ENCODE measurements around the gene LEMD3. TPM values are rescaled to one million over a fixed set of nuclear protein-coding genes. Genes with fewer than 3 reads are reported as not detected.

Gene LEMD3
- total and polyA plus RNA-seq, 2 donors (not counting 1 experiment from before 2014, with no cell fraction given) = 11.5 to 18.5 TPM

DNA sequence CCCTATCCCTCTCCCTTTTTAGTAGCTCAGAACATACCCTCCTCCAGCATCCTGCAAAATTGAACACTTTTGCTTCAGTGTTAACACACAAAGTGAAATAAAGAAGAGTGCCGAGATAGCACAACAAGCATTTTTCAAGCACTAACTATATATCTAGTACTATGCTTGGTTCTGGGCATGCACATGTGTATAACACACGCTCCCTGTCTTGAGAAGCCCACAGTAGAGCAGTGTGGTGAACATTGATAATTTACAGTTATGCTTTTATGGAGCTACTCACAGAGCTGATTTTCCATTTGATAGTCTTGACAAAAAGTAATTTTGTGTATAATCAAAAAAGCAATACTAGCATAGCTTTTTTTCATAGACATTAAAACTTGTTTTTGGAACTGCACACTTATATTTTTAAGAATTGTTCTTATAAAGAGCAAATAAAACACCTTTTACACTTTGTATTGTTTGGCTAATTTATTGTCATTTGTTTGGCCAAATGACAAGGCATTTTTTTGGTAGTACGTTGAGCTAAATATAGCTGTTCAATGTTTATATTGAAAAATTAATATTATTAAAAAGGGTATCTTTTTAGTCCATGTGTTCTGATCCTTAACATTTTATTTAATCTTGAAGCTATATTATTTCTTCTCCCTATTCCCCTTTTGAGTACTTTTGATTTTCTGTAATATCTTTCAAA lies 39.7 kb downstream of the LEMD3 start:
- no peak overlapping the region for H3K4me2 ChIP-seq (ENCODE audit: extremely low read depth, insufficient read depth, low read length)
- no peak for DNase-seq (ENCODE audit: low read depth in 2 of 2)
- H3K27me3 ChIP-seq (ENCODE audit: control insufficient read depth, insufficient read depth, low read length) = no peaks in the 10 kb centered on the region
- no peaks in the 10 kb centered on the region for H3K9me3 ChIP-seq (ENCODE audit: control insufficient read depth, insufficient read depth, low read depth, low read length)
- no peak overlapping the region for H3K4me3 ChIP-seq (replicated peaks in 1 of 4; ENCODE audit: control extremely low read depth in 1 of 4, insufficient read depth in 1 of 4, low read depth in 3 of 4, low read length in 4 of 4)
- TF ChIP-seq EZH2 (IDR thresholded peaks at IDR 0.05; ENCODE audit: low read length, missing control alignments) = no peak
- TF ChIP-seq, protein P1, sequence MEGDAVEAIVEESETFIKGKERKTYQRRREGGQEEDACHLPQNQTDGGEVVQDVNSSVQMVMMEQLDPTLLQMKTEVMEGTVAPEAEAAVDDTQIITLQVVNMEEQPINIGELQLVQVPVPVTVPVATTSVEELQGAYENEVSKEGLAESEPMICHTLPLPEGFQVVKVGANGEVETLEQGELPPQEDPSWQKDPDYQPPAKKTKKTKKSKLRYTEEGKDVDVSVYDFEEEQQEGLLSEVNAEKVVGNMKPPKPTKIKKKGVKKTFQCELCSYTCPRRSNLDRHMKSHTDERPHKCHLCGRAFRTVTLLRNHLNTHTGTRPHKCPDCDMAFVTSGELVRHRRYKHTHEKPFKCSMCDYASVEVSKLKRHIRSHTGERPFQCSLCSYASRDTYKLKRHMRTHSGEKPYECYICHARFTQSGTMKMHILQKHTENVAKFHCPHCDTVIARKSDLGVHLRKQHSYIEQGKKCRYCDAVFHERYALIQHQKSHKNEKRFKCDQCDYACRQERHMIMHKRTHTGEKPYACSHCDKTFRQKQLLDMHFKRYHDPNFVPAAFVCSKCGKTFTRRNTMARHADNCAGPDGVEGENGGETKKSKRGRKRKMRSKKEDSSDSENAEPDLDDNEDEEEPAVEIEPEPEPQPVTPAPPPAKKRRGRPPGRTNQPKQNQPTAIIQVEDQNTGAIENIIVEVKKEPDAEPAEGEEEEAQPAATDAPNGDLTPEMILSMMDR (conservative IDR thresholded peaks at IDR 0.05 in 1 of 2, IDR thresholded peaks at IDR 0.05 in 1 of 2; ENCODE audit: low read depth in 1 of 2, low read length in 2 of 2) = no peak
- H3K36me3 ChIP-seq (ENCODE audit: control insufficient read depth, insufficient read depth, low read length) = no peaks in the 10 kb centered on the region
- H3K4me1 ChIP-seq (ENCODE audit: control insufficient read depth, extremely low read depth, insufficient read depth, low read length) = no peaks in the 10 kb centered on the region
- H2AFZ ChIP-seq (ENCODE audit: low read length) = no peak overlapping the region
- H4K20me1 ChIP-seq (ENCODE audit: control insufficient read depth, extremely low read depth, insufficient read depth, low read length) = no peaks in the 10 kb centered on the region
- no peak overlapping the region for H3K27ac ChIP-seq (ENCODE audit: insufficient read depth, low read length)
- H3K79me2 ChIP-seq (ENCODE audit: control insufficient read depth, insufficient read depth, low read length) = peaks cover 4% of the 10 kb centered on the region
- H3K9ac ChIP-seq (ENCODE audit: insufficient read depth, low read length) = no peak overlapping the region

DNA sequence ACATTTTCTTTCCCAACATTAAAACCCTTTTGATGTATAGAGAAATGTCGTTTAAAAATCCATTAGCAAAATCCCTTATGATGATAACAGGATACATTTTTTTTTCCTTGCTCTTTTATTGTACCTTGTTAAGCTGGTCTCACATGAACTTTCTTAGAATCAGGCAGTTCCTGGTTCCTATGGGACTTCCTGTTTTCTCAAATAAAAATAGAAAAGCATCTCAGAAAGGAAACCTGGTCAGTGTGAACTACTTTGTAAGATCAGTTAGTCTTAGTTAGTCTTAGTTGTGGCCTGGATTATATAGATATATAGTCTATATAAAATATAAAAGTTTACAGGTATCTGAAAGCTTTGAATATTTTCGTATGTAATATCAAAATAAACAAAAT lies 40.3 kb downstream of the LEMD3 start:
- Histone ChIP-seq H3K9ac (ENCODE audit: insufficient read depth, low read length) (no peak overlapping the region), H3K36me3 (ENCODE audit: control insufficient read depth, insufficient read depth, low read length) (no peaks in the 10 kb centered on the region), H3K9me3 (ENCODE audit: control insufficient read depth, insufficient read depth, low read depth, low read length) (no peaks in the 10 kb centered on the region), H3K4me2 (ENCODE audit: extremely low read depth, insufficient read depth, low read length) (no peak overlapping the region), H3K27me3 (ENCODE audit: control insufficient read depth, insufficient read depth, low read length) (no peaks in the 10 kb centered on the region), H3K4me3 (replicated peaks in 1 of 4; ENCODE audit: control extremely low read depth in 1 of 4, insufficient read depth in 1 of 4, low read depth in 3 of 4, low read length in 4 of 4) (no peak overlapping the region), H4K20me1 (ENCODE audit: control insufficient read depth, extremely low read depth, insufficient read depth, low read length) (no peaks in the 10 kb centered on the region), H3K4me1 (ENCODE audit: control insufficient read depth, extremely low read depth, insufficient read depth, low read length) (no peaks in the 10 kb centered on the region), H3K27ac (ENCODE audit: insufficient read depth, low read length) (no peak overlapping the region), H3K79me2 (ENCODE audit: control insufficient read depth, insufficient read depth, low read length) (peaks cover 3% of the 10 kb centered on the region), H2AFZ (ENCODE audit: low read length) (no peak overlapping the region)
- TF ChIP-seq, protein P1 (conservative IDR thresholded peaks at IDR 0.05 in 1 of 2, IDR thresholded peaks at IDR 0.05 in 1 of 2; ENCODE audit: low read depth in 1 of 2, low read length in 2 of 2) = no peak
- TF ChIP-seq EZH2 (IDR thresholded peaks at IDR 0.05; ENCODE audit: low read length, missing control alignments) = no peak
- no peak for DNase-seq (ENCODE audit: low read depth in 2 of 2)

DNA sequence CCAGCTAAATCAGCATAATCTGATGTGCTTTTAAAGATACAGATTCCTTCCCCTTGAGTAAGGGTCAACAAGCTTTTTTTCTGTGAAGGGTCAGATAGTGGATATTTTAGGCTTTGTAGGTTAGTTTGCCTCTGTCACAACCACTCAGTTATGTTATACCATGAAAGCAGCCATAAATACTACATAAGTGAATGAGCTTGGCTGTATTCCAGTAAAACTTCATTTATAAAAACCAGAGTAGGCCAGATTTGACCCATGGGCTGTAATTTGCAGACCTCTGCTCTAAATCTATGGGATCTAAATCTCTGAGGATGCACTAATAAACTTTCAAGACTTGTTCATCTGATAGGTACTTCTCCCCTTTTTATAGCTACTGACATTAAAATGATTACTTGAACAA lies 47.7 kb downstream of the LEMD3 start:
- no peak overlapping the region for H3K9ac ChIP-seq (ENCODE audit: insufficient read depth, low read length)
- no peak overlapping the region for H3K27ac ChIP-seq (ENCODE audit: insufficient read depth, low read length)
- H3K4me3 ChIP-seq (replicated peaks in 1 of 4; ENCODE audit: control extremely low read depth in 1 of 4, insufficient read depth in 1 of 4, low read depth in 3 of 4, low read length in 4 of 4) = no peak overlapping the region
- no peaks in the 10 kb centered on the region for H3K79me2 ChIP-seq (ENCODE audit: control insufficient read depth, insufficient read depth, low read length)
- no peak for TF ChIP-seq EZH2 (IDR thresholded peaks at IDR 0.05; ENCODE audit: low read length, missing control alignments)
- TF ChIP-seq, protein P1 (conservative IDR thresholded peaks at IDR 0.05 in 1 of 2, IDR thresholded peaks at IDR 0.05 in 1 of 2; ENCODE audit: low read depth in 1 of 2, low read length in 2 of 2) = no peak
- H3K36me3 ChIP-seq (ENCODE audit: control insufficient read depth, insufficient read depth, low read length) = no peaks in the 10 kb centered on the region
- no peak overlapping the region for H2AFZ ChIP-seq (ENCODE audit: low read length)
- no peaks in the 10 kb centered on the region for H3K9me3 ChIP-seq (ENCODE audit: control insufficient read depth, insufficient read depth, low read depth, low read length)
- peak in 1 of 2 donors; percentile 8 for DNase-seq (ENCODE audit: low read depth in 2 of 2)
- H3K4me2 ChIP-seq (ENCODE audit: extremely low read depth, insufficient read depth, low read length) = no peak overlapping the region
- no peaks in the 10 kb centered on the region for H3K27me3 ChIP-seq (ENCODE audit: control insufficient read depth, insufficient read depth, low read length)
- no peaks in the 10 kb centered on the region for H3K4me1 ChIP-seq (ENCODE audit: control insufficient read depth, extremely low read depth, insufficient read depth, low read length)
- no peaks in the 10 kb centered on the region for H4K20me1 ChIP-seq (ENCODE audit: control insufficient read depth, extremely low read depth, insufficient read depth, low read length)

Data from fibroblast of lung (primary cell).